Activated CD8-positive, alpha-beta memory T cell treated with anti-CD3 and anti-CD28 coated beads for 36 hours (primary cell): ENCODE results near the gene OTOG. TPM values are rescaled to one million over a fixed set of nuclear protein-coding genes. Genes with fewer than 3 reads are reported as not detected.

Source experiments
- CTCF ChIA-PET: fragments of 350-600 bp; sonication (Branson Sonifier 250); formaldehyde crosslinking; loops from one replicate; lab custom pipeline; 2021; ENCODE audit warnings: antibody characterized with exemption; lab: Charles Lee
- POLR2A ChIA-PET: fragments of 350-600 bp; sonication (Branson Sonifier 250); formaldehyde crosslinking; loops from one replicate; lab custom pipeline; 2021; ENCODE audit warnings: antibody characterized with exemption; lab: Charles Lee
- total RNA-seq, 2 experiments: library from RNA; stranded (reverse); gene quantifications; one replicate each; pipeline ENCODE4 v1.2.3, GENCODE V29; 2021

Gene OTOG
- total RNA-seq, 2 experiments from 2014 or later: not detected

- ChIA-PET CTCF (no interaction called here), POLR2A (no interaction called here)
These were observed 86.4 kb downstream of the OTOG start for GRCh38 chr11:17633279-17633986.

GRCh38 chr11:17633987-17634775, 87.1 kb downstream of the OTOG start:
- ChIA-PET CTCF (no interaction called here), POLR2A (no interaction called here)

GRCh38 chr11:17634776-17635550, 87.9 kb downstream of the OTOG start:
- POLR2A ChIA-PET: no interaction called here

GRCh38 chr11:17635551-17635938, 88.5 kb downstream of the OTOG start:
- POLR2A ChIA-PET: no interaction called here
- CTCF ChIA-PET: no interaction called here

More at GRCh38 chr11:17634776-17635550, 87.9 kb downstream of the OTOG start:
- CTCF ChIA-PET: no interaction called here

- ChIA-PET CTCF (no interaction called here), POLR2A (no interaction called here)
These were observed 89.7 kb downstream of the OTOG start for GRCh38 chr11:17636721-17637120.

GRCh38 chr11:17637901-17638300, 90.8 kb downstream of the OTOG start:
- CTCF ChIA-PET: no interaction called here
- POLR2A ChIA-PET: no interaction called here

- POLR2A ChIA-PET: no interaction called here
- CTCF ChIA-PET: no interaction called here
These were observed 91.3 kb downstream of the OTOG start for GRCh38 chr11:17638311-17638710.

GRCh38 chr11:17639091-17639490, 92.0 kb downstream of the OTOG start:
- CTCF ChIA-PET: no interaction called here
- POLR2A ChIA-PET: no interaction called here

GRCh38 chr11:17639781-17640180, 92.7 kb downstream of the OTOG start:
- ChIA-PET CTCF (no interaction called here), POLR2A (no interaction called here)

- CTCF ChIA-PET: no interaction called here
- POLR2A ChIA-PET: no interaction called here
These were observed 93.6 kb downstream of the OTOG start for GRCh38 chr11:17640493-17641164.

- ChIA-PET CTCF (no interaction called here), POLR2A (no interaction called here)
These were observed 94.8 kb downstream of the OTOG start for GRCh38 chr11:17641792-17642350.

- ChIA-PET CTCF (no interaction called here), POLR2A (no interaction called here)
These were observed 95.3 kb downstream of the OTOG start for GRCh38 chr11:17642370-17642769.

- ChIA-PET CTCF (no interaction called here), POLR2A (no interaction called here)
These were observed 95.9 kb downstream of the OTOG start for GRCh38 chr11:17642980-17643379.

GRCh38 chr11:17643506-17644405, 96.7 kb downstream of the OTOG start:
- CTCF ChIA-PET: interaction anchor here (1.2 kb wide), 1 partner anchor 12 kb away, joined by 3 read pairs; no protein-coding TSS in a partner anchor
- POLR2A ChIA-PET: no interaction called here

GRCh38 chr11:17645190-17645970, 98.3 kb downstream of the OTOG start:
- ChIA-PET CTCF (interaction anchor here (1.2 kb wide), 1 partner anchor 11 kb away, joined by 3 read pairs; no protein-coding TSS in a partner anchor), POLR2A (no interaction called here)

- POLR2A ChIA-PET: no interaction called here
- CTCF ChIA-PET: no interaction called here
These were observed 99.5 kb downstream of the OTOG start for GRCh38 chr11:17646451-17647145.

- ChIA-PET CTCF (no interaction called here), POLR2A (no interaction called here)
These were observed 101.5 kb downstream of the OTOG start for GRCh38 chr11:17648528-17648927.
